ENCODE measurements around the gene THEMIS. TPM values are rescaled to one million over a fixed set of nuclear protein-coding genes. Genes with fewer than 3 reads are reported as not detected.

The THEMIS gene
- total RNA-seq, 4 donors from 2014 or later: 0.08 to 0.44 (median 0.16) TPM

DNA sequence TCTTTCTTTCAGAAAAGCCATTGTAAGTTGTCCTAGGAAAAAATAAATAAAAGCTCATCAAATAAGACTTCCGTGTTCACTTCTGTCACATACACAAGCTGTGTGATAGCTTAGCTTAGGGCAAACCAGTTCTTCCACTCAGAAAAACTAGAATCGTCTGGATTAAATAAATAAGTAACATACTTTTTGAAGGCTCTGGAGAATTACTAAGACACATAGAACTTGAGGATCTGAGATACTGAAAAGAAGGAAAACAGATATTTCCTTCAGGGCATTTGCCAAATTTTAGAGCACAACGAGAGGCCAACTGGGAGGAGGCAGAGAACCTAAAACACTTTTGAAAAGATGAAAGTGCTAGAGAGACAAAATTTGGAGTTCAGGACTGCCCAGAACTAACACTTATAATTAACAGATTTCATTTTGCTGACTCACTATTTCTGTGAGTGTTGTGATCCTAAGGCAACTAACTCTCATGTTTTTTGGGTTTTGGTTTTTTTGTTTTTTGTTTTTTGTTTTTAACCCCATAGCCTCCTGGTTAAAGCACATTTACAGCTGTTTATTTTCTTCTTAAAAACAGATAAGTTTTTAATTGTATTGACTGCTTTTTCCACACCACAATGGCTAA, 38.7 kb upstream of the THEMIS start:
- intact Hi-C loops (cut with DNase I; ENCODE audit: low total_unique reads): no loop called here
- 13 to 15% methylated on average over 3 of the region's 3 CpGs for WGBS, 2 donors
- TF ChIP-seq, protein P1, sequence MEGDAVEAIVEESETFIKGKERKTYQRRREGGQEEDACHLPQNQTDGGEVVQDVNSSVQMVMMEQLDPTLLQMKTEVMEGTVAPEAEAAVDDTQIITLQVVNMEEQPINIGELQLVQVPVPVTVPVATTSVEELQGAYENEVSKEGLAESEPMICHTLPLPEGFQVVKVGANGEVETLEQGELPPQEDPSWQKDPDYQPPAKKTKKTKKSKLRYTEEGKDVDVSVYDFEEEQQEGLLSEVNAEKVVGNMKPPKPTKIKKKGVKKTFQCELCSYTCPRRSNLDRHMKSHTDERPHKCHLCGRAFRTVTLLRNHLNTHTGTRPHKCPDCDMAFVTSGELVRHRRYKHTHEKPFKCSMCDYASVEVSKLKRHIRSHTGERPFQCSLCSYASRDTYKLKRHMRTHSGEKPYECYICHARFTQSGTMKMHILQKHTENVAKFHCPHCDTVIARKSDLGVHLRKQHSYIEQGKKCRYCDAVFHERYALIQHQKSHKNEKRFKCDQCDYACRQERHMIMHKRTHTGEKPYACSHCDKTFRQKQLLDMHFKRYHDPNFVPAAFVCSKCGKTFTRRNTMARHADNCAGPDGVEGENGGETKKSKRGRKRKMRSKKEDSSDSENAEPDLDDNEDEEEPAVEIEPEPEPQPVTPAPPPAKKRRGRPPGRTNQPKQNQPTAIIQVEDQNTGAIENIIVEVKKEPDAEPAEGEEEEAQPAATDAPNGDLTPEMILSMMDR (IDR thresholded peaks at IDR 0.05): no peak
- TF ChIP-seq POLR2A (IDR thresholded peaks at IDR 0.05): no peak
- H3K4me3 ChIP-seq (ENCODE audit: low read depth, poor library complexity, severe bottlenecking): no peak overlapping the region
- DNase-seq (ENCODE audit: low spot score in 2 of 2): no peak

- H3K4me3 ChIP-seq (ENCODE audit: low read depth, poor library complexity, severe bottlenecking): no peak overlapping the region
- intact Hi-C loops (cut with DNase I; ENCODE audit: low total_unique reads): no loop called here
- DNase-seq (ENCODE audit: low spot score in 2 of 2): no peak
- TF ChIP-seq, protein P1 (IDR thresholded peaks at IDR 0.05): no peak
- no peak for TF ChIP-seq POLR2A (IDR thresholded peaks at IDR 0.05)
Measured at GRCh38 chr6:127938701-127939100, 37.8 kb upstream of the THEMIS start.

- no peak overlapping the region for H3K4me3 ChIP-seq (ENCODE audit: low read depth, poor library complexity, severe bottlenecking)
- DNase-seq (ENCODE audit: low spot score in 2 of 2): no peak
- TF ChIP-seq POLR2A (IDR thresholded peaks at IDR 0.05): no peak
- TF ChIP-seq, protein P1 (IDR thresholded peaks at IDR 0.05): no peak
- intact Hi-C loops (cut with DNase I; ENCODE audit: low total_unique reads): no loop called here
Measured at GRCh38 chr6:127937747-127938146, 36.9 kb upstream of the THEMIS start.

- WGBS, 2 donors: 67 to 71% methylated on average over 2 of the region's 2 CpGs
- intact Hi-C loops (cut with DNase I; ENCODE audit: low total_unique reads): no loop called here
- no peak for DNase-seq (ENCODE audit: low spot score in 2 of 2)
Measured at GRCh38 chr6:127937102-127937501, 36.2 kb upstream of the THEMIS start.

DNA sequence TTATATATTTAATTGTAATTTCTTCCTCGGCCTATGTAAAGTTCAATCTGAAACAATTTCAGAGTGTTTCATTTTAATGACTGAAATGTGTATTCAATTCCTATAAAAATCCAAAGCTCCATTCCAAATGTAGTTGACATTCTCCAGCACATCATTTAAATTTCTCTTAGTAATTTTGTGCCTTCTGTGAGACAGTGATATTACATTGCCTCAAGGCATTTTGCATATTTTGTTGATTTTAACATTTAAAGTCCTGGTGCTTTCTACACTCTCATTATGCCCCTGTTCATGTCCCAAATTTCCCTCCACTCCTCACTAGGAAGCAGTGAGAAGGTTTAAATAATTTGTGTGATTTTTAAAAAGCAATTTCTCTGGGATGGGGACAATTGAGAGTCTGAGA, 34.1 kb upstream of the THEMIS start:
- no peak for TF ChIP-seq POLR2A (IDR thresholded peaks at IDR 0.05)
- TF ChIP-seq, protein P1 (IDR thresholded peaks at IDR 0.05): no peak
- DNase-seq (ENCODE audit: low spot score in 2 of 2): no peak
- H3K4me3 ChIP-seq (ENCODE audit: low read depth, poor library complexity, severe bottlenecking): no peak overlapping the region
- 43 to 47% methylated on average over 1 of the region's 1 CpG for WGBS, 2 donors
- intact Hi-C loops (cut with DNase I; ENCODE audit: low total_unique reads): no loop called here

More at GRCh38 chr6:127937102-127937501, 36.2 kb upstream of the THEMIS start:
- no peak overlapping the region for H3K4me3 ChIP-seq (ENCODE audit: low read depth, poor library complexity, severe bottlenecking)
- no peak for TF ChIP-seq POLR2A (IDR thresholded peaks at IDR 0.05)
- TF ChIP-seq, protein P1 (IDR thresholded peaks at IDR 0.05): no peak

All from lower leg skin (tissue), 4 donors.